Nephron (organoid): Measurements from ENCODE around the gene CNGA4.

Experiments used
- H3K27ac Mint-ChIP-seq, 3 experiments: 2 replicates each; pipeline ENCODE4 v1.8.0; 2020; ENCODE audit warnings: mixed read lengths in 3 of 3, mild to moderate bottlenecking in 2 of 3, moderate library complexity in 1 of 3
- H3K27me3 Mint-ChIP-seq: 2 replicates; pipeline ENCODE4 v1.8.0; 2021; ENCODE audit warnings: low read depth, mild to moderate bottlenecking, moderate library complexity, mixed read lengths
- H3K36me3 Mint-ChIP-seq: 2 replicates; pipeline ENCODE4 v1.8.0; 2020; ENCODE audit warnings: low read depth, mixed read lengths
- H3K4me1 Mint-ChIP-seq: 2 replicates; pipeline ENCODE4 v1.8.0; 2020; ENCODE audit warnings: mixed read lengths
- H3K4me3 Mint-ChIP-seq, 3 experiments: 2 replicates each; pipeline ENCODE4 v1.8.0; 2020; ENCODE audit warnings: mild to moderate bottlenecking in 3 of 3, mixed read lengths in 3 of 3, moderate library complexity in 2 of 3
- H3K9me3 Mint-ChIP-seq: 2 replicates; pipeline ENCODE4 v1.8.0; 2020; ENCODE audit warnings: mixed read lengths
- TF ChIP-seq, protein P1 (sequence below), 3 experiments: fragments of 200-600 bp; sonication (generic); IDR thresholded peaks; one replicate each; pipeline ENCODE4 v1.5.0; 2021; ENCODE audit warnings: antibody characterized with exemption in 3 of 3; ENCODE audit not compliant: unreplicated experiment in 3 of 3

The CNGA4 gene

DNA sequence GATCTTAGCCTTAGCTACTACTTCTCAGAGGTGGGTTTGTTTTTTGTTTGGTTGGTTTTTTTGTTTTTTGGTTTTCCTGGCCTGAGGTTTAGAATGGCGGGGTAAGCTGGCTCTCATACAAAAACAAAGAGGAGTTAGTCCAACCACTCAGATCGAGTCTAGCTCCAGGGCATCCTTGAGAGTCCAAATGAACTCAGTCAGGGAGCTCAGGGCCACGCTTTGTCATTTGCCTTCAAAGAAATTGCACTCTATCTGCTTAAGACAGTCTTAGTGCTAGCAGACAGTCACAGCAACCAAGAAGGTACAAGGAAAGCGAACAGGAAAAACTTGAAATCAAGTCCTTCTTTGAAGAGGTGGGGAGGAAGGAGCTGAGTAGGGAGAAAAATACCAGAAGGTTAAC lies 22.4 kb upstream of the CNGA4 start:
- Mint-ChIP-seq H3K4me3 (no peak overlapping the region), H3K9me3 (no peaks in the 10 kb centered on the region), H3K36me3 (peaks cover 43% of the 10 kb centered on the region), H3K27ac (no peak overlapping the region), H3K4me1 (no peaks in the 10 kb centered on the region), H3K27me3 (no peaks in the 10 kb centered on the region)
- TF ChIP-seq, protein P1, sequence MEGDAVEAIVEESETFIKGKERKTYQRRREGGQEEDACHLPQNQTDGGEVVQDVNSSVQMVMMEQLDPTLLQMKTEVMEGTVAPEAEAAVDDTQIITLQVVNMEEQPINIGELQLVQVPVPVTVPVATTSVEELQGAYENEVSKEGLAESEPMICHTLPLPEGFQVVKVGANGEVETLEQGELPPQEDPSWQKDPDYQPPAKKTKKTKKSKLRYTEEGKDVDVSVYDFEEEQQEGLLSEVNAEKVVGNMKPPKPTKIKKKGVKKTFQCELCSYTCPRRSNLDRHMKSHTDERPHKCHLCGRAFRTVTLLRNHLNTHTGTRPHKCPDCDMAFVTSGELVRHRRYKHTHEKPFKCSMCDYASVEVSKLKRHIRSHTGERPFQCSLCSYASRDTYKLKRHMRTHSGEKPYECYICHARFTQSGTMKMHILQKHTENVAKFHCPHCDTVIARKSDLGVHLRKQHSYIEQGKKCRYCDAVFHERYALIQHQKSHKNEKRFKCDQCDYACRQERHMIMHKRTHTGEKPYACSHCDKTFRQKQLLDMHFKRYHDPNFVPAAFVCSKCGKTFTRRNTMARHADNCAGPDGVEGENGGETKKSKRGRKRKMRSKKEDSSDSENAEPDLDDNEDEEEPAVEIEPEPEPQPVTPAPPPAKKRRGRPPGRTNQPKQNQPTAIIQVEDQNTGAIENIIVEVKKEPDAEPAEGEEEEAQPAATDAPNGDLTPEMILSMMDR (IDR thresholded peaks at IDR 0.05; ENCODE audit: unreplicated experiment in 3 of 3), result no peak

DNA sequence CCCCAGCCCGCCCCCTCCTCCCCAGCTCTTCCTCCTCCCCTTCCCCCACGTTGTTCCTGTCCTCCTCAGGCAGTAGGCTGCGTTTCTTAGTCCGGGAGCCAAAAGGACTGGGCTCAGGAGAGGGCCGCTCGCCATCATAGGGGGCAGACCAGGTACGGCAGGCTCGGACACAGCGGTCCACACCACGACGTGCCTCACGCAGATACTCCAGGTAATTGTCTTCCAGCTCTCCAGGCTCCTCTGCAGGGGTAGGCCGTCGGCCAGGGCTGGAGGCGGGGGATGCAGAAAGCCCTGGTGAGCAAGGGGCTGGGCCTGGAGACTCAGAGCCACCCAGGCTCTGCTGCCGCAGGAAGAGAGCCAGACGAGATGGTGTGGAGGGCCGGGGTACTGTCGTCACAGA lies 21.2 kb upstream of the CNGA4 start:
- no peaks in the 10 kb centered on the region for H3K9me3 Mint-ChIP-seq
- peaks cover 51% of the 10 kb centered on the region for H3K36me3 Mint-ChIP-seq
- no peak overlapping the region for H3K4me3 Mint-ChIP-seq
- no peak overlapping the region for H3K27ac Mint-ChIP-seq
- no peaks in the 10 kb centered on the region for H3K27me3 Mint-ChIP-seq
- H3K4me1 Mint-ChIP-seq, result no peaks in the 10 kb centered on the region
- TF ChIP-seq, protein P1 (IDR thresholded peaks at IDR 0.05; ENCODE audit: unreplicated experiment in 3 of 3), result no peak

DNA sequence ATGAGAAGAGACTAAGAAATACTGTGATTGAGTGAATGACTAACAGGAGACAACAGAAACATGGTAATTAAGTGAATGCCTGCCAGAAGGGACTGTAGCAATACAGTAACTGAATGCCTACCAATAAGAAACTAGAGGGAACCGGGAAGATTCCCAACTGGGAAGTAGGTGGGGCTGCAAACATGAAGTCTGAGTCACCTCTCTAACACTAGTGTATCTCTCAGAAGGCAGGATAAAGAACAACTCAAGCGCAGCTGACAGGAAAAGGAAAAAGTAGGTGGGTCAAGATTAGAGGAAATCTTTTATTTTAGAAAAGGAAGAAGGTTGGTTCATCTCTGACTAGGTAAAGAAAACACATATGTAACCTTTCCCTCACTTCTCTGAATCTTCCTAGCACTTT lies 19.5 kb upstream of the CNGA4 start:
- TF ChIP-seq, protein P1 (IDR thresholded peaks at IDR 0.05; ENCODE audit: unreplicated experiment in 3 of 3), result no peak
- H3K27ac Mint-ChIP-seq, result no peak overlapping the region
- H3K4me3 Mint-ChIP-seq, result no peak overlapping the region
- no peaks in the 10 kb centered on the region for H3K4me1 Mint-ChIP-seq
- H3K27me3 Mint-ChIP-seq, result no peaks in the 10 kb centered on the region
- peaks cover 51% of the 10 kb centered on the region for H3K36me3 Mint-ChIP-seq
- no peaks in the 10 kb centered on the region for H3K9me3 Mint-ChIP-seq

DNA sequence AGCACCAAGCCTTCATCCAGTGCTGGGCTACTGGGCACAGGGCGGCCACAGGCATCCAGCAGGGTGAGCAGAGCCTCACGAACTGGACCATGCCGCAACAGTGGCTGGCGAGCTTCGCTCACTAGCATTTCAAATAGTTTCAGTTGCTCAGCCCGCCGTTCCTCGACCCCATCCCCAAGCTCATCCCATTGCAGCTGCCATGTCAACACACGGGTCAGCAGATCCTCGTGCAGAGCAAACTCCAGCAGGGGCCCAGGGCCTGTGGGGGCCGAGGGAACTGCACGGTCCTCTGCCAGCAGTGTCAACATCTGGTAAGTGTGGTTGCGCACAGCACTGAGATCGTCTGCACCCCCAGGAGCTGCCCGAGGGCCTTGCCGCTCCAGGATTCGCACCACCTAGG lies 15.0 kb upstream of the CNGA4 start:
- TF ChIP-seq, protein P1 (IDR thresholded peaks at IDR 0.05; ENCODE audit: unreplicated experiment in 3 of 3), result no peak
- Mint-ChIP-seq H3K4me1 (no peaks in the 10 kb centered on the region), H3K36me3 (peaks cover 29% of the 10 kb centered on the region), H3K27me3 (no peaks in the 10 kb centered on the region), H3K27ac (no peak overlapping the region), H3K4me3 (no peak overlapping the region), H3K9me3 (no peaks in the 10 kb centered on the region)

DNA sequence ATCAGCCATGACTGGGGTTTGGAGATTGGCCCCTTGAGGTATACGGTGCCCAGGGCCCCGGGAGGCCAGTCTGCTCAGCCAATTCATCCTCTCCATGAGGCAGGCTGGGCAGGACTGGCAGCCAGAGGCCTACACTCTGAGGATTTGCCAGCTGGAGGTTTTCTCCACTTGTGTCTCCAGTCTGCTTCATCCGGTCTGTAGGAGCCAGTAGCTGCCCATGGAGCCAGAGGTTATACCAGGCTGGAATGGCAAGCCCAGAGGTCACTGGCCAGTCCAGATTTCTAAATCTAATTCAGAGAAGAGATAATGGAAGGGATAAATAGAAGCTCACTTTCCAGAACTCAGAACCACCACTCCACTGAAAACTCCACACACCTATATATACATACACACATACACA lies 14.5 kb upstream of the CNGA4 start:
- no peaks in the 10 kb centered on the region for H3K4me1 Mint-ChIP-seq
- H3K27me3 Mint-ChIP-seq, result no peaks in the 10 kb centered on the region
- H3K9me3 Mint-ChIP-seq, result no peaks in the 10 kb centered on the region
- TF ChIP-seq, protein P1 (IDR thresholded peaks at IDR 0.05; ENCODE audit: unreplicated experiment in 3 of 3), result no peak
- H3K36me3 Mint-ChIP-seq, result peaks cover 25% of the 10 kb centered on the region
- H3K4me3 Mint-ChIP-seq, result no peak overlapping the region
- H3K27ac Mint-ChIP-seq, result no peak overlapping the region

DNA sequence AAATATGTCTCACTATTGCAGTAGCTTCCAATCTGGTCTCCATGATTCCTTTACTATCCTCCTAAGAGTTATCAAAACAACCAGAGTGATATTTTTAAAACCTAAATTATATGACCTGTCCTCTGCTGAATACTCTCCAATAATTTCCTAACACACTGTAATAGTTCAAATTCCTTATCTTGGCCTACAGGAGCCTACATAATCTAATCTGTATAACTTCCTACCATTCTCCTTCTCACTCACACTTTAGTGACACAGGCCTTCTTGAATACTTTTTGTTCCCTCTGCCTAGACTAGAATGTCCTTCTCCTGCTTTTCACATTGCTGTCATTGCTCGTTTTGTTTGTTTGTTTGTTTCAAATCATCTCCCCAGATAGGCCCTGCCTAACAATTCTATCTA lies 13.9 kb upstream of the CNGA4 start:
- Mint-ChIP-seq H3K9me3 (no peaks in the 10 kb centered on the region), H3K27me3 (no peaks in the 10 kb centered on the region), H3K27ac (no peak overlapping the region), H3K4me1 (no peaks in the 10 kb centered on the region), H3K4me3 (no peak overlapping the region), H3K36me3 (peaks cover 19% of the 10 kb centered on the region)
- TF ChIP-seq, protein P1 (IDR thresholded peaks at IDR 0.05; ENCODE audit: unreplicated experiment in 3 of 3), result no peak
